Activated CD8-positive, alpha-beta T cell treated with anti-CD3 and anti-CD28 coated beads, Interleukin-2, amount 10 ng/mL, durations not matched to agents 7 days and 5 days (primary cell): ENCODE data around the gene PHC1. TPM values are rescaled to one million over a fixed set of nuclear protein-coding genes. Genes with fewer than 3 reads are reported as not detected.
"Not testable (repeated sequence)": the region's sequence is repeated elsewhere in the genome, so short reads cannot be mapped to it uniquely, and the experiment has no call there.

ENCODE experiments used
- ATAC-seq: fragments of 150-1000 bp; cut with Tn5 transposase; one replicate; pipeline ENCODE4 v1.10.0; 2021; ENCODE audit warnings: moderate library complexity
- CTCF ChIA-PET: fragments of 350-600 bp; sonication (Branson Sonifier 250); formaldehyde crosslinking; loops from one replicate; lab custom pipeline; 2021; ENCODE audit warnings: antibody characterized with exemption; lab: Charles Lee
- POLR2A ChIA-PET: fragments of 350-600 bp; sonication (Branson Sonifier 250); formaldehyde crosslinking; loops from one replicate; lab custom pipeline; 2021; ENCODE audit warnings: antibody characterized with exemption; lab: Charles Lee
- DNase-seq: peaks from one replicate; pipeline ENCODE4 v3.0.0-alpha.2; 2020
- H3K27ac Mint-ChIP-seq: one replicate; pipeline ENCODE4 v1.8.0; 2021; ENCODE audit warnings: mild to moderate bottlenecking, mixed read lengths
- H3K27me3 Mint-ChIP-seq: one replicate; pipeline ENCODE4 v1.8.0; 2021; ENCODE audit warnings: low read depth, mixed read lengths
- H3K36me3 Mint-ChIP-seq: one replicate; pipeline ENCODE4 v1.8.0; 2021; ENCODE audit warnings: low read depth, mixed read lengths
- H3K4me1 Mint-ChIP-seq: one replicate; pipeline ENCODE4 v1.8.0; 2021; ENCODE audit warnings: low read depth, mixed read lengths
- H3K4me3 Mint-ChIP-seq: one replicate; pipeline ENCODE4 v1.8.0; 2021; ENCODE audit warnings: mild to moderate bottlenecking, mixed read lengths
- H3K9me3 Mint-ChIP-seq: one replicate; pipeline ENCODE4 v1.8.0; 2022; ENCODE audit warnings: mixed read lengths; ENCODE audit not compliant: insufficient read depth
- total RNA-seq, 2 experiments: library from RNA; stranded (reverse); gene quantifications; one replicate each; pipeline ENCODE4 v1.2.3, GENCODE V29; 2021

The PHC1 gene
- total RNA-seq, 2 experiments from 2014 or later, result 12.3 to 12.9 TPM

- CTCF ChIA-PET, result interaction anchor here (0.9 to 2.9 kb wide), 6 partner anchors 21 to 263 kb away, joined by 3 to 15 read pairs (median 6); no protein-coding TSS in a partner anchor
These were observed 2.6 kb upstream of the PHC1 start for GRCh38 chr12:8911606-8912268.

GRCh38 chr12:8912914-8913313, 1.4 kb upstream of the PHC1 start:
- Mint-ChIP-seq H3K27ac (no peak overlapping the region), H3K4me1 (peaks cover 8% of the 10 kb centered on the region), H3K4me3 (no peak overlapping the region), H3K27me3 (peaks cover 15% of the 10 kb centered on the region), H3K36me3 (no peaks in the 10 kb centered on the region), H3K9me3 (no peaks in the 10 kb centered on the region)
- no peak for ATAC-seq
- POLR2A ChIA-PET, result no interaction called here
- DNase-seq, result peak; percentile 24
- CTCF ChIA-PET, result interaction anchor here (0.6 to 2.9 kb wide), 12 partner anchors 13 to 373 kb away, joined by 3 to 15 read pairs (median 4); partner anchors contain the start of gene M6PR

More at GRCh38 chr12:8911606-8912268, 2.6 kb upstream of the PHC1 start:
- no peaks in the 10 kb centered on the region for H3K9me3 Mint-ChIP-seq
- no peaks in the 10 kb centered on the region for H3K36me3 Mint-ChIP-seq
- H3K27ac Mint-ChIP-seq, result no peak overlapping the region
- DNase-seq (no peak), ATAC-seq (no peak)
- H3K4me3 Mint-ChIP-seq, result no peak overlapping the region
- peaks cover 10% of the 10 kb centered on the region for H3K4me1 Mint-ChIP-seq
- peaks cover 15% of the 10 kb centered on the region for H3K27me3 Mint-ChIP-seq
- POLR2A ChIA-PET, result no interaction called here

- no peak for DNase-seq
These were observed 642 bp upstream of the PHC1 start for GRCh38 chr12:8913702-8914032.

GRCh38 chr12:8914716-8915526, 612 bp downstream of the PHC1 start:
- H3K4me1 Mint-ChIP-seq, result peaks cover 8% of the 10 kb centered on the region

More at GRCh38 chr12:8913702-8914032, 642 bp upstream of the PHC1 start:
- no peaks in the 10 kb centered on the region for H3K9me3 Mint-ChIP-seq
- ChIA-PET CTCF (interaction anchor here (0.6 to 2.9 kb wide), 5 partner anchors 12 to 139 kb away, joined by 3 to 15 read pairs (median 3); no protein-coding TSS in a partner anchor), POLR2A (interaction anchor here (1.9 kb wide), 1 partner anchor 36 kb away, joined by 14 read pairs; the partner anchor contains the start of gene M6PR)
- peaks cover 15% of the 10 kb centered on the region for H3K27me3 Mint-ChIP-seq
- no peak for ATAC-seq
- peaks cover 8% of the 10 kb centered on the region for H3K4me1 Mint-ChIP-seq
- H3K36me3 Mint-ChIP-seq, result no peaks in the 10 kb centered on the region
- peak overlapping the region; percentile 83 for H3K27ac Mint-ChIP-seq
- H3K4me3 Mint-ChIP-seq, result peak overlapping the region; percentile 81

GRCh38 chr12:8916154-8916553, 1.8 kb downstream of the PHC1 start:
- ChIA-PET POLR2A (no interaction called here), CTCF (interaction anchor here (1.4 to 3.8 kb wide), 5 partner anchors 25 to 372 kb away, joined by 4 to 14 read pairs (median 8); partner anchors contain the start of gene M6PR)
- no peaks in the 10 kb centered on the region for H3K9me3 Mint-ChIP-seq
- no peaks in the 10 kb centered on the region for H3K36me3 Mint-ChIP-seq
- DNase-seq (no peak), ATAC-seq (no peak)
- no peak overlapping the region for H3K27ac Mint-ChIP-seq
- H3K4me1 Mint-ChIP-seq, result peaks cover 8% of the 10 kb centered on the region
- H3K4me3 Mint-ChIP-seq, result no peak overlapping the region
- H3K27me3 Mint-ChIP-seq, result peaks cover 15% of the 10 kb centered on the region

More at GRCh38 chr12:8914716-8915526, 612 bp downstream of the PHC1 start:
- DNase-seq, result peak; percentile 74
- Mint-ChIP-seq H3K4me3 (no peak overlapping the region), H3K36me3 (no peaks in the 10 kb centered on the region), H3K27me3 (peaks cover 15% of the 10 kb centered on the region), H3K9me3 (no peaks in the 10 kb centered on the region), H3K27ac (no peak overlapping the region)
- ATAC-seq, result peak; percentile 94
- ChIA-PET POLR2A (interaction anchor here (0.7 to 1.9 kb wide), 2 partner anchors 29 to 34 kb away, joined by 4 to 14 read pairs; partner anchors contain the start of gene M6PR), CTCF (interaction anchor here (0.6 to 3.8 kb wide), 7 partner anchors 24 to 371 kb away, joined by 3 to 14 read pairs (median 4); no protein-coding TSS in a partner anchor)

GRCh38 chr12:8917031-8917430, 2.7 kb downstream of the PHC1 start:
- H3K9me3 Mint-ChIP-seq, result no peaks in the 10 kb centered on the region
- peaks cover 10% of the 10 kb centered on the region for H3K27me3 Mint-ChIP-seq
- H3K4me3 Mint-ChIP-seq, result no peak overlapping the region
- POLR2A ChIA-PET, result no interaction called here
- no peak overlapping the region for H3K27ac Mint-ChIP-seq
- no peaks in the 10 kb centered on the region for H3K36me3 Mint-ChIP-seq
- DNase-seq, result no peak
- H3K4me1 Mint-ChIP-seq, result peaks cover 8% of the 10 kb centered on the region
- ATAC-seq, result no peak
- CTCF ChIA-PET, result interaction anchor here (0.8 to 3.8 kb wide), 6 partner anchors 26 to 373 kb away, joined by 4 to 14 read pairs (median 6); partner anchors contain the start of gene M6PR

GRCh38 chr12:8917751-8918150, 3.4 kb downstream of the PHC1 start:
- H3K9me3 Mint-ChIP-seq, result no peaks in the 10 kb centered on the region
- CTCF ChIA-PET, result interaction anchor here (0.8 to 3.8 kb wide), 6 partner anchors 27 to 374 kb away, joined by 3 to 14 read pairs (median 6); partner anchors contain the start of gene M6PR

GRCh38 chr12:8919643-8920042, 5.3 kb downstream of the PHC1 start:
- POLR2A ChIA-PET, H3K9me3 Mint-ChIP-seq, H3K27ac Mint-ChIP-seq, H3K36me3 Mint-ChIP-seq, H3K27me3 Mint-ChIP-seq, H3K4me3 Mint-ChIP-seq, DNase-seq, ATAC-seq, H3K4me1 Mint-ChIP-seq: not testable (repeated sequence)
- CTCF ChIA-PET, result interaction anchor here (1.9 kb wide), 1 partner anchor 29 kb away, joined by 7 read pairs; no protein-coding TSS in a partner anchor

More at GRCh38 chr12:8917751-8918150, 3.4 kb downstream of the PHC1 start:
- H3K4me1 Mint-ChIP-seq, result peaks cover 8% of the 10 kb centered on the region
- ATAC-seq (no peak), DNase-seq (no peak)
- no peak overlapping the region for H3K4me3 Mint-ChIP-seq
- H3K36me3 Mint-ChIP-seq, result no peaks in the 10 kb centered on the region
- no peak overlapping the region for H3K27ac Mint-ChIP-seq
- H3K27me3 Mint-ChIP-seq, result peaks cover 10% of the 10 kb centered on the region
- POLR2A ChIA-PET, result no interaction called here

GRCh38 chr12:8922544-8922943, 8.2 kb downstream of the PHC1 start:
- CTCF ChIA-PET, result interaction anchor here (0.7 to 1.1 kb wide), 2 partner anchors 127 kb away, joined by 4 read pairs; no protein-coding TSS in a partner anchor
- Mint-ChIP-seq H3K4me1 (no peaks in the 10 kb centered on the region), H3K27me3 (no peaks in the 10 kb centered on the region)

GRCh38 chr12:8930655-8931323, 16.5 kb downstream of the PHC1 start:
- H3K27ac Mint-ChIP-seq, DNase-seq, POLR2A ChIA-PET, ATAC-seq, H3K4me1 Mint-ChIP-seq, H3K4me3 Mint-ChIP-seq, H3K9me3 Mint-ChIP-seq, CTCF ChIA-PET, H3K27me3 Mint-ChIP-seq, H3K36me3 Mint-ChIP-seq: not testable (repeated sequence)

More at GRCh38 chr12:8922544-8922943, 8.2 kb downstream of the PHC1 start:
- H3K36me3 Mint-ChIP-seq, result no peaks in the 10 kb centered on the region
- POLR2A ChIA-PET, result no interaction called here
- no peak for ATAC-seq
- no peak overlapping the region for H3K4me3 Mint-ChIP-seq
- H3K27ac Mint-ChIP-seq, result no peak overlapping the region
- H3K9me3 Mint-ChIP-seq, result no peaks in the 10 kb centered on the region
- DNase-seq, result no peak

GRCh38 chr12:8932464-8932863, 18.2 kb downstream of the PHC1 start:
- POLR2A ChIA-PET, CTCF ChIA-PET, H3K36me3 Mint-ChIP-seq: not testable (repeated sequence)

More at GRCh38 chr12:8932464-8932863, 18.2 kb downstream of the PHC1 start:
- not testable (repeated sequence) for H3K27me3 Mint-ChIP-seq, ATAC-seq, H3K9me3 Mint-ChIP-seq, H3K4me3 Mint-ChIP-seq, H3K27ac Mint-ChIP-seq, DNase-seq, H3K4me1 Mint-ChIP-seq
